Activated naive CD8-positive, alpha-beta T cell treated with anti-CD3 and anti-CD28 coated beads, Interleukin-2, amount 10 ng/mL, durations not matched to agents 7 days and 5 days (primary cell): ENCODE data around the gene RANGRF. TPM values are rescaled to one million over a fixed set of nuclear protein-coding genes. Genes with fewer than 3 reads are reported as not detected.

ENCODE experiments used
- ATAC-seq: fragments of 150-1000 bp; cut with Tn5 transposase; one replicate; pipeline ENCODE4 v1.10.0; 2021; ENCODE audit warnings: low read depth, moderate library complexity
- POLR2A ChIA-PET: fragments of 350-600 bp; sonication (Branson Sonifier 250); formaldehyde crosslinking; loops from one replicate; lab custom pipeline; 2021; ENCODE audit warnings: antibody characterized with exemption; lab: Charles Lee
- DNase-seq: peaks from one replicate; pipeline ENCODE4 v3.0.0; 2021
- H3K27ac Mint-ChIP-seq: one replicate; pipeline ENCODE4 v1.8.0; 2022; ENCODE audit warnings: mild to moderate bottlenecking, mixed read lengths
- H3K27me3 Mint-ChIP-seq: one replicate; pipeline ENCODE4 v1.8.0; 2022; ENCODE audit warnings: mild to moderate bottlenecking, moderate library complexity, mixed read lengths
- H3K36me3 Mint-ChIP-seq: one replicate; pipeline ENCODE4 v1.8.0; 2021; ENCODE audit warnings: mild to moderate bottlenecking, mixed read lengths
- H3K4me1 Mint-ChIP-seq: one replicate; pipeline ENCODE4 v1.8.0; 2021; ENCODE audit warnings: mixed read lengths
- H3K4me3 Mint-ChIP-seq: one replicate; pipeline ENCODE4 v1.8.0; 2022; ENCODE audit warnings: mild to moderate bottlenecking, moderate library complexity, mixed read lengths
- H3K9me3 Mint-ChIP-seq: one replicate; pipeline ENCODE4 v1.8.0; 2021; ENCODE audit warnings: mixed read lengths
- total RNA-seq, 2 experiments: library from RNA; stranded (reverse); gene quantifications; one replicate each; pipeline ENCODE4 v1.2.3, GENCODE V29; 2021

Gene RANGRF
- total RNA-seq, 2 experiments from 2014 or later: 43.6 to 44.9 TPM

DNA sequence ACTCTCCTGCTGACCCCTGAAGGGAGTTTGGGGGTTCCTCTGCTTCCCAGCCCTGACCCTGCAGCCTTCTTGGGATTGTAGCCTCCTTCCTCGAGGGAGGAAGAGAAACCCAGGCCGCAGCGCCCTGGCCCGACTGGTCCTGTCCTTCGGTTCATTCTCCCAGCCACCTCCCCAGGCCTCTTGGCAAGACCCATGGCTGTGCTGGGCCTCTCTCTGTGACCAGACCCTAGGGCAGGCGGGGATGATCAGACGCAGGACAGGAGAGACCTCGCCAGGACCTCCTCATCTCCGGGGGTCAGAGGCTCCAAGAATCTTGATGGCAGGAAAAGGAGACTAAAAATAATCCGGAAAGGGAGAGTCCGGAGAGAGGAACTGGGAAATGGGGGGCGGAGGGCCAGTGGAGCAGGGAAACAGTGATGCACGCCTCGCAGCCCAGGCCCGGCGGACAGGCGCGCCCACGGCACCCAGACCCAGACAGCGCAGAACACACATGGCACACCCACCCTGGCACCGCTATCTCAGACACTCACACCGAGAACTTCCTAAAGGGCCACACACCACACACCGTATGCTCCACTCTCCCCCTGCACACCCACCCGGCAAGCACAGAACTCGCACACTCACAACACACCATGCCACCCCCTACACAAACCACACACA is 22.8 kb downstream of the RANGRF start:
- H3K36me3 Mint-ChIP-seq: no peaks in the 10 kb centered on the region
- ATAC-seq: no peak

DNA sequence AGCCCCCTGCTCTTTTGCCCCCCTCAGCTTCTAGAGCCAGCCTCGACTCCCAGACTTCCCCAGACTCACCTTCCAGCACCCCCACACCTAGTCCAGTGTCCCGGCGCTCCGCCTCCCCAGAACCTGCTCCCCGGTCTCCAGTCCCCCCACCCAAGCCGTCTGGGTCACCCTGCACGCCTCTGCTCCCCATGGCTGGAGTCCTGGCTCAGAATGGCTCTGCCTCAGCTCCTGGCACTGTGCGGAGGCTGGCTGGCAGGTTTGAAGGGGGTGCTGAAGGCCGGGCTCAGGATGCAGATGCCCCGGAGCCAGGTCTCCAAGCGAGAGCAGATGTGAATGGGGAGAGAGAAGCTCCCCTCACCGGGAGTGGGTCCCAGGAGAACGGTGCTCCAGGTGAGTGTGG is 23.8 kb downstream of the RANGRF start:
- Mint-ChIP-seq H3K4me3 (no peak overlapping the region), H3K27ac (no peak overlapping the region), H3K9me3 (no peaks in the 10 kb centered on the region), H3K36me3 (no peaks in the 10 kb centered on the region), H3K4me1 (no peaks in the 10 kb centered on the region), H3K27me3 (peaks cover 6% of the 10 kb centered on the region)
- POLR2A ChIA-PET: no interaction called here
- DNase-seq (no peak), ATAC-seq (no peak)

More for the DNA sequence above, 22.8 kb downstream of the RANGRF start:
- no peak for DNase-seq
- no peaks in the 10 kb centered on the region for H3K4me1 Mint-ChIP-seq
- POLR2A ChIA-PET: no interaction called here
- H3K27me3 Mint-ChIP-seq: peaks cover 6% of the 10 kb centered on the region
- no peak overlapping the region for H3K27ac Mint-ChIP-seq
- H3K4me3 Mint-ChIP-seq: no peak overlapping the region
- H3K9me3 Mint-ChIP-seq: no peaks in the 10 kb centered on the region

DNA sequence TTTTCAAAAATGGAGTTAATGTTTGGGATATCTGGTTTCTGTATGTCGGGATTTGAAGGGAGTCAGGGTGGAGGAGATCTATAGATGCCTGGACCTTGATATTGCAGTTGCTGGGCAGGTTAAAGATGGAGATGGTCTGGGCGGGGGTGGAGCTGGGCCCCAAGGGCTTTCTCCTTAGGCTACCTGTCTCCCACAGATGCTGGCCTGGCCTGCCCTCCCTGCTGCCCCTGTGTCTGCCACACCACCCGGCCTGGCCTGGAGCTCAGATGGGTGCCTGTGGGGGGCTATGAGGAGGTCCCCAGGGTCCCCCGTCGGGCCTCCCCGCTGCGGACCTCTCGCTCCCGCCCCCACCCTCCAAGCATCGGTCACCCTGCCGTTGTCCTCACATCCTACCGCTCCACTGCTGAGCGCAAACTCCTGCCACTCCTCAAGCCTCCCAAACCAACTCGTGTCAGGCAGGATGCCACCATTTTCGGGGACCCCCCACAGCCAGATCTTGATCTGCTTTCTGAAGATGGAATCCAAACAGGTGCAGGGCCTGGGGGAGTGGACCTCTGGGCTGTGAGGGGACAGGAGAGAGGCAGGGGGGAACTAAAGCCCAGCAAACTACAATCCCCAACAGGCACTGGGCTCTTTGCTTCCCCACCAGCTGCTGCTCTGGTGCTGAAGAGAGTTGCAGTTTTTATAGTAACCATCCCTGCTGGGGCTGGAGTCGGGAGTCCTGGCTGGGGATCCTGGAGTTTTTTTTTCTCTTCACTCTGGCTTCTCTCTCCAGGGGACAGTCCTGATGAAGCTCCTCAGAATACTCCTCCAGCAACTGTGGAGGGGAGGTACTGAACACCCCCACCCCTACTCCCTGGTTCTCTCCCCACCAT is 24.5 kb downstream of the RANGRF start:
- Mint-ChIP-seq H3K27me3 (peaks cover 6% of the 10 kb centered on the region), H3K4me3 (no peak overlapping the region), H3K27ac (no peak overlapping the region), H3K4me1 (no peaks in the 10 kb centered on the region), H3K9me3 (no peaks in the 10 kb centered on the region), H3K36me3 (no peaks in the 10 kb centered on the region)
- no peak for DNase-seq
- ATAC-seq: no peak
- POLR2A ChIA-PET: interaction anchor here (0.9 kb wide), 1 partner anchor 24 kb away, joined by 3 read pairs; the partner anchor contains the start of gene RANGRF

DNA sequence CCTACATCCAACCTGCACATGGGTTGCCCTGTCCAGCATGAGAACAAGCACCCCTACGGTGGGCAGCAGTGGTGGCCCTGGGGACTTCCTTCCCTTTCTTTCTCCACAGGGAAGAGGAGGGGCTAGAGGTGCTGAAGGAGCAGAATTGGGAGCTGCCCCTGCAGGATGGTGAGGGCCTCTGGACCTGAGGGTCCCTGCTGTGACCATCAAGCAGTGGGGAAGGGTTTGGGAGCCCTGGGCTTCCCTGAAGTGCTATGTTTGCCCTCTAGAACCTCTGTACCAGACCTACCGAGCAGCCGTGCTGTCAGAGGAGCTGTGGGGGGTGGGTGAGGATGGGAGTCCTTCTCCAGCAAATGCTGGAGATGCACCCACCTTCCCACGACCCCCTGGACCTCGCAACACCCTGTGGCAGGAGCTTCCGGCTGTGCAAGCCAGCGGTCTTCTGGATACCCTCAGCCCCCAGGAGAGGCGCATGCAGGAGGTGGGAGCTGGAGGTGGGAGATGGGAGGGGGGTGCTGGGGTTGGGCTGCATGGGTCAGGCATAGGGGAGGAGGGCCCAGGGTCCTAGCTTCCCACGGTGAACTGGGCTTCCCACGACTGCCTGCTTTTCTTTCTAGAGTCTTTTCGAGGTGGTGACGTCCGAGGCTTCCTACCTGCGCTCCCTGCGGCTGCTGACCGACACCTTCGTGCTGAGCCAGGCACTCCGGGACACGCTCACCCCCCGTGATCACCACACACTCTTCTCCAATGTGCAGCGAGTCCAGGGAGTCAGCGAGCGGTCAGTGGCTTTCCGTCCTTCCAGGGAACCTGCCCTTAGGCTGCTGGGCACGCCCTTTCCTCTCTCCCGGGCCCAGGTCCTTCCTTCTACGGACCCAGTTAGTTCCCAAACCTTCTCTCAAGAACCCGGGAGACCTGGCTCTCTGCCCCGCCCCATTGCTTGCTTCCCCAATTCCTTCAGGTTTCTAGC is 26.6 kb downstream of the RANGRF start:
- Mint-ChIP-seq H3K9me3 (no peaks in the 10 kb centered on the region), H3K4me1 (no peaks in the 10 kb centered on the region), H3K36me3 (no peaks in the 10 kb centered on the region), H3K27ac (no peak overlapping the region), H3K27me3 (peaks cover 5% of the 10 kb centered on the region), H3K4me3 (no peak overlapping the region)
- POLR2A ChIA-PET: no interaction called here
- no peak for ATAC-seq
- no peak for DNase-seq

DNA sequence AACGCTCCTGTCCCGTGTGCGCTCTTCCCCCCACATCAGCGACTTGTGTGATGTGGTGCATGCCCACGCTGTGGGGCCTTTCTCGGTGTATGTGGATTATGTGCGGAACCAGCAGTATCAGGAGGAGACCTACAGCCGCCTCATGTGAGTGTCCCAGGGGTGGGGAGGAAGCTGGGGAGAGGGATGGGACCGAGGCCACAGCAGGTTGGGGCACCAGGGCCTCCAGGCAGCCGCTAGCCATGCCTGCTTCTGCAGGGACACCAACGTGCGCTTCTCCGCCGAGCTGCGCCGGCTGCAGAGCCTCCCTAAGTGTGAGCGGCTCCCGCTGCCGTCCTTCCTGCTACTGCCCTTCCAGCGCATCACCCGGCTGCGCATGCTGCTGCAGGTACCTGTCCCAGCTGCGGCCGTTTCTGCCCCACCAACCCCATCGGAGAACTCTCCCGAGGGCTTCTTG is 27.3 kb downstream of the RANGRF start:
- H3K4me3 Mint-ChIP-seq: no peak overlapping the region
- H3K36me3 Mint-ChIP-seq: no peaks in the 10 kb centered on the region
- no peaks in the 10 kb centered on the region for H3K9me3 Mint-ChIP-seq
- H3K27ac Mint-ChIP-seq: no peak overlapping the region
- H3K27me3 Mint-ChIP-seq: peaks cover 6% of the 10 kb centered on the region
- H3K4me1 Mint-ChIP-seq: no peaks in the 10 kb centered on the region
- ATAC-seq (no peak), DNase-seq (no peak)
- POLR2A ChIA-PET: interaction anchor here (1.2 kb wide), 1 partner anchor 21 kb away, joined by 3 read pairs; the partner anchor contains the start of gene SLC25A35

DNA sequence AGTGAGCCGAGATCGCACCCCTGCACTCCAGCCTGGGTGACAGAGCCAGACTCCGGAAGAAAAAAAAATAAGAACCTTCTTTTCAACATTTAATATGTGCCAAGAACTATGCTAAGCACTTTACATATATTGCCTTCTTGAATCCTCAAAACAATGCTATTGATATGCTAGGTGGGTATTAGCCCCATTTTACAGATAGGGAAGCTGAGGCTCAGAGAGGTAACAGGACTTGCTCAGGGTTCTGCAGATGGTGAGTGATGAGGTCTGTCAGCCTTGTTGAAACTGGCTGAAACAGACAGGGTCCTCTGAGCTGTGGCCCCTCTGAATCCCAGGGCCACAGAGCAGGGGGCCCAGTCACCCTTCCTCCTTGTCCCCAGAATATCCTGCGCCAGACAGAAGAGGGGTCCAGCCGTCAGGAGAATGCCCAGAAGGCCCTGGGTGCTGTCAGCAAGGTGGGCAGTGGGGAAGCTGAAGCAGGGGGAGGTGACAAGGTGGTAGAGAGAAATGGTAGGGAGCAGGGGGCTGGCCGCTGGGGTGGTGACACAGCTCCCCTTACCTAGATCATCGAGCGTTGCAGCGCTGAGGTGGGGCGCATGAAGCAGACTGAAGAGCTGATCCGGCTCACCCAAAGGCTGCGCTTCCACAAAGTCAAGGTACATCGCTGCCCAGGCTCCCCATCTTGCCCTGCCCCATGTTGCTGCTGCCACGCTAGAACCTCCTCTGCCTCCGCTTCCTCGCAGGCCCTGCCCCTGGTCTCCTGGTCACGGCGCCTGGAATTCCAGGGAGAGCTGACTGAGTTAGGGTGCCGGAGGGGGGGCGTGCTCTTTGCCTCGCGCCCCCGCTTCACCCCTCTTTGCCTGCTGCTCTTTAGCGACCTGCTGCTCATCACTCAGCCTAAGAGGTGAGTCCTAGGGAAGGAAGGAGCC is 29.8 kb downstream of the RANGRF start:
- H3K4me1 Mint-ChIP-seq: no peaks in the 10 kb centered on the region
- H3K9me3 Mint-ChIP-seq: no peaks in the 10 kb centered on the region
- no peak overlapping the region for H3K27ac Mint-ChIP-seq
- no peak overlapping the region for H3K4me3 Mint-ChIP-seq
- H3K27me3 Mint-ChIP-seq: peaks cover 6% of the 10 kb centered on the region
- DNase-seq (no peak), ATAC-seq (no peak)
- H3K36me3 Mint-ChIP-seq: no peaks in the 10 kb centered on the region
- POLR2A ChIA-PET: no interaction called here

DNA sequence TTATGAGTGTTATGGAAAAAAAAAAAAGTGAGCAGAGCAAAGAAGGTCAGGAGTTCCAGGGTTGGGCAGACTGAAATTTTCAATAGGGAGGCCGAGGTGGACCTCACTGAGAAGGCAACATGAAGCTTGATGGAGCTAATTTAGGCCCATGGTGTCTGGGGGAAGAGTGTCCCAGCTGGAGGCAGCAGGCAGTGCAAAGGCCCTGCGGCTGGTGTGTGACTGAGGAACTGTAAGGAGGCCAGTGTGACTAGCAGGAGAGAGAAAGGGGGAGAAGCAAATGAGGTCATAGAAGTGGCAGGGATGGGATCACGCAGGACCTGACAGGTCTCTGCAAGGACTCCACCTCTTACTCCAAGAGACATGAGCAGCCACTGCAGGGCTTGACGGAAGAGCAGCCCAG is 31.8 kb downstream of the RANGRF start:
- no peak for DNase-seq
- Mint-ChIP-seq H3K4me1 (peaks cover 2% of the 10 kb centered on the region), H3K27me3 (peaks cover 19% of the 10 kb centered on the region), H3K27ac (peak overlapping the region; percentile 59), H3K36me3 (no peaks in the 10 kb centered on the region), H3K9me3 (no peaks in the 10 kb centered on the region), H3K4me3 (no peak overlapping the region)
- POLR2A ChIA-PET: no interaction called here
- no peak for ATAC-seq

DNA sequence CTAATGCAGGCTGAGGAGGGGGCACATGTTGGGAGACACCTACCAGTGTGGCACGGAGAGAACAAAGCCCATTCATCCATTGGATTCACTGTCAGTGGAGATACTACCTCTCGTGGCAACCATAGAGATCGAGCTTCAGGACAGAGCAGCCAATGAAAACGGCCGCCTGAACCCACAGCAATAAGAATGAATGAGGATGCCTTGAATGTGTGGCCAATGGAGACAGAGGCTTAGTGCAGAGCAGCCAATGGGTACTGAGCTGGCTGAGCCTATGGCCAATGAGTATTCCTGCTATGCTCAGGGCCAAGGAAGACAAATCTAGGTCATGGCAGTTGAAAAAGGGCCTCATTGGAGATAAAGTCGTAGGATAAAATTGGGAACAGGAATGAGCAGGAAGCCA is 32.5 kb downstream of the RANGRF start:
- DNase-seq (no peak), ATAC-seq (no peak)
- H3K4me3 Mint-ChIP-seq: no peak overlapping the region
- H3K27ac Mint-ChIP-seq: no peak overlapping the region
- POLR2A ChIA-PET: no interaction called here
- no peaks in the 10 kb centered on the region for H3K9me3 Mint-ChIP-seq
- peaks cover 25% of the 10 kb centered on the region for H3K27me3 Mint-ChIP-seq
- no peaks in the 10 kb centered on the region for H3K36me3 Mint-ChIP-seq
- H3K4me1 Mint-ChIP-seq: peaks cover 5% of the 10 kb centered on the region

DNA sequence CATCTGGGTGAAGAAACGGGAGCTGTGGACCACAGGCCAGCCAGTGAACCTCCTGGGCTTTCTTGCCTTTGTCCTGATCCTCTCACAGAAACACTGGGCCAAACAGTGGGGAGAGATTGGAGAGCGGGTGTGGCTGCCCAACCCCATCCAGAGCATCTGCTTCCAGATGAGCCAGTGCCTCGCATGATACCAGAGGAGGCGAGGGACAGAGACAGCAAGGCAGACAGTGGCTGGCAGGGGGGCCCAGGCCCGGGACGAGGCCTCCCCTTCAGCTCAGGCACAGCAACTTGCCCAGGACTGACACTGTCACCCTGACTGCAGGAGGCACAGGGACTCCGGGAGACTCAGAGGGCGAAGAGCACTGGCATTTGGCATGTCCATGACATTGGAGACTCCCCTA is 33.6 kb downstream of the RANGRF start:
- no peak overlapping the region for H3K4me3 Mint-ChIP-seq

DNA sequence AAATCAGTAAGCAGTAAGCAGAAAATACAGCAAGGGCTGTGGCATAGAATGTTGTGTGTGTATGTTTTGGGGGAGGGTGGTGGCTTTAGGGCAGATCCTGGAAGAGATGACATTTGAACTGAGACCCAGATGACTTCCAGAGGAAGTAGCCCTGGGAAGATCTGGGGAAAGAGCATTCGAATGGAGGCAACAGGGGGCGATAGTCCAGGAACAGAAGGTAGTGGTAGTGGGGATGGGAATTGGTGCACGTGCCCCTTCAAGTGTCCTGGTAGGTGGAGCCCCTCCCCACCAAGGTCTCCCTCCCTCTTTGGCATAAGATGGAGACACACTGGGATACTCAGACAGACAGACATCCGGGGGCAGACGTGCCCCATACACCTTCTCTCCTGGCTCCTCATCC is 35.7 kb downstream of the RANGRF start:
- Mint-ChIP-seq H3K9me3 (no peaks in the 10 kb centered on the region), H3K36me3 (no peaks in the 10 kb centered on the region), H3K27ac (no peak overlapping the region), H3K4me3 (no peak overlapping the region), H3K4me1 (peaks cover 17% of the 10 kb centered on the region), H3K27me3 (peaks cover 39% of the 10 kb centered on the region)
- DNase-seq (no peak), ATAC-seq (no peak)
- POLR2A ChIA-PET: no interaction called here

More for the DNA sequence above, 33.6 kb downstream of the RANGRF start:
- no peak overlapping the region for H3K27ac Mint-ChIP-seq
- no peaks in the 10 kb centered on the region for H3K9me3 Mint-ChIP-seq
- POLR2A ChIA-PET: no interaction called here
- H3K36me3 Mint-ChIP-seq: no peaks in the 10 kb centered on the region
- no peak for DNase-seq
- peaks cover 13% of the 10 kb centered on the region for H3K4me1 Mint-ChIP-seq
- no peak for ATAC-seq
- H3K27me3 Mint-ChIP-seq: peaks cover 30% of the 10 kb centered on the region

DNA sequence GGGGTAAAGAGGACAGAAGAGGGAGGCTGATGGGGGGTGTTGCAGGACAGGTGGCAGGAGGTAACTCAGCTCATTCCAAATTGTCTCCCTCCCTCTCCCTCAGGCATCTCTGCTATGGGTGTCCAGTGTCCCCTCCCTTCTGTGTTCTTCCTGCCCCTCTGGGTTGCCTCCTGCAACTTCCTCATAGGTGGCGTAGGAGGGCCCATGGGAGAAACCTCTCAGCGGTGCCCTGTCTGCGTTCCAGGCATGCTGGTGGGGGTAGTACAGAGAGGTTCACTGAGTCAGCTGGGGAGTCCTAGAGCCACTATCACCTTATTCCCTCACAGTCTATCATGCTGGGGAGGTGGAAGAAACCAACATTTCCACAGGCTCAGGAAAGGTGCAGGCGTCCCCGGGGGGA is 36.5 kb downstream of the RANGRF start:
- Mint-ChIP-seq H3K27ac (no peak overlapping the region), H3K36me3 (no peaks in the 10 kb centered on the region), H3K4me1 (peaks cover 17% of the 10 kb centered on the region), H3K9me3 (no peaks in the 10 kb centered on the region), H3K27me3 (peaks cover 39% of the 10 kb centered on the region), H3K4me3 (no peak overlapping the region)
- DNase-seq (no peak), ATAC-seq (no peak)
- POLR2A ChIA-PET: no interaction called here
